Left lobe of liver (tissue), 2 donors: ENCODE data around the gene HMGCL. TPM values are rescaled to one million over a fixed set of nuclear protein-coding genes. Genes with fewer than 3 reads are reported as not detected.
"Not testable (repeated sequence)": the region's sequence is repeated elsewhere in the genome, so short reads cannot be mapped to it uniquely, and the experiment has no call there.

Experiments
- ATAC-seq: fragments of 200-7000 bp; cut with Tn5 transposase; one replicate; pipeline ENCODE4 v1.9.1; 2020; ENCODE audit warnings: mild to moderate bottlenecking, moderate library complexity
- DNase-seq: peaks from one replicate; pipeline ENCODE4 v3.0.0-alpha.2; 2020; ENCODE audit warnings: low spot score
- total RNA-seq: library from RNA; stranded (reverse); gene quantifications from one replicate; pipeline ENCODE4 v1.2.1, GENCODE V29; 2021
- donor health status: DM: no; HTN: no; CAD: no; lungs with moderate emphysema.
- donor health status: DM: no; HTN: yes; CAD: no.

HMGCL gene
- total RNA-seq, 1 donor from 2014 or later: 170 TPM

DNA sequence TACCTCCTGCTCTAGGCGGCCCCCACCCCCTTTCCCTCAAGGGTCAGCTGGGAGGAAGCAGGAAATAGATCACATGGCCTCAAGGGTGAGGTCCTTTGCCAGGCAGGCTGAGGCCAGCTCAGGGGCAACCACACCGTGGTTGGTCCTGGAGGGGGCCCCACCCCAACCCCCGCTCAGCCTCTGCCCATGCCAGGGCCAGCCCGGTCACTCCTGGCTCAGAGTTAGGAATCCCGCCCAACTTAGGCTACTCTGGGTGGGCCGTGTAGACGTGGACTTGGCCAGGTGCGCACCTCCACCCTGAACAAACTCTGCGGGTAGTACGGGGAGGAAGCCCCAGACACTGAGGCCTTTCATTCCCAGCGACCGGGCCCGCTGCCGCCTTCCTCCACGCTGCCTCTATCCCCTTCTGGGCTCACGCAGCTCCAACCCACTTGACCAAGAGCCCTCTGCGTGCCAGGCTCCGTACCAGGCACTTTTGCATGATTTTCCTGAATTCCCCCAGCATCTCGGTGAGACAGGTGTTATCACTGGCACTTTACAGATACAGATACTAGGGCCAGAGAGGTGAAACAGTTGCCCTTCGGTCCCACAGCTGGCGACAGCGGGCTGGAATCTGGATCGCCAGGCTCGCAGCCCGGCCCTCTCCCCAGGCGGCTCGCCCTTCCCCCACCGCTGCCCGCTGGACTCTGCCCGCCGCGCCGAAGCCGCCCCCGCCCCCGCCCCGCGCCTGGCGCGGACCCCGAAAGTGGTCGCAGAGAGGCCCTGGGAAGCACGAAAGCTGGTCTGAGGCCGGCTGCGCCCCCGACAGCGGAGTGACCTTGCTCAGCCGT, 25.4 kb downstream of the HMGCL start:
- DNase-seq: peak; percentile 90
- peak; percentile 73 for ATAC-seq

- ATAC-seq (no peak), DNase-seq (no peak)
Observed at GRCh38 chr1:23799255-23799569, 26.0 kb downstream of the HMGCL start.

DNA sequence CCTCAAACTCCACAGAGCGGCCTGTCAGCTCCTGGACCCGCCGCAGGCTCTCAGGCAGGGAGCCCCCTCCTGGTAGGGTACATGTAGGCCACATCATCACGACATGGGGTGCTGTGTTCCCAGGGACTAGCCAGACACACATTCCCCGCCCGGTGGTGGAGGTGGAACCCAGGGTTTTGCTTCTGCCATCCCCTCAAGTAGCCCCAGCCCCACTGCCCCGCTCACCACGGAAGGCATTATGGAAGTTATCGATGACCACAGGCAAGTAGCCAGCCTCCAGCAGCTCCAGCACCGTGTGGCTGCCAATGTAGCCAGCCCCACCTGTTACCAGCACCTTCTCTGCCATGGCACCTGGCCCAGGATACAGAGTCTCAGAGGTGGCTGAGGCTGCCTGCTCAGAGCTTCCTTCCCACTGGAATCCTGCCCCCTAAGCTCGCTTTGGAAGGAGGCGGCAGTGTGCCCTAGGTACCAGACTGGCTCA, 26.5 kb downstream of the HMGCL start:
- DNase-seq (no peak), ATAC-seq (no peak)

GRCh38 chr1:23797478-23798448, 27.5 kb downstream of the HMGCL start:
- ATAC-seq: no peak
- no peak for DNase-seq

GRCh38 chr1:23796466-23797271, 28.6 kb downstream of the HMGCL start:
- ATAC-seq: no peak
- no peak for DNase-seq

- no peak for ATAC-seq
- DNase-seq: no peak
Observed at GRCh38 chr1:23795676-23796465, 29.4 kb downstream of the HMGCL start.

DNA sequence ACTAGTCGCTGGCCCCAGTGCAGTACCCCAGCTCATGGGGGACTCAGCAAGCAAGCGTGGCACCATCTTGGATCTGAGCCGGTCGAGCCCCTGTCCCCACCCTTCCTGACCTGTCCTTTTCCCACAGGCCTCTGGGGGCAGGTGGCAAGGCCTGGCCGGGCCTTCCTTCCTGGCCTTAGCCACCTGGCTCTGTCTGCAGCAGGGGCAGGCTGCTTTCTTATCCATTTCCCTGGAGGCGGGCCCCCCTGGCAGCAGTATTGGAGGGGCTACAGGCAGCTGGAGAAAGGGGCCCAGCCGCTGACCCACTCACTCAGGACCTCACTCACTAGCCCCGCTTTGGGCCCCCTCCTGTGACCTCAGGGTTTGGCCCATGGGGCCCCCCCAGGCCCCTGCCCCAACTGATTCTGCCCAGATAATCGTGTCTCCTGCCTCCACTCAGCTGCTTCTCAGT, 30.5 kb downstream of the HMGCL start:
- not testable (repeated sequence) for DNase-seq, ATAC-seq

DNA sequence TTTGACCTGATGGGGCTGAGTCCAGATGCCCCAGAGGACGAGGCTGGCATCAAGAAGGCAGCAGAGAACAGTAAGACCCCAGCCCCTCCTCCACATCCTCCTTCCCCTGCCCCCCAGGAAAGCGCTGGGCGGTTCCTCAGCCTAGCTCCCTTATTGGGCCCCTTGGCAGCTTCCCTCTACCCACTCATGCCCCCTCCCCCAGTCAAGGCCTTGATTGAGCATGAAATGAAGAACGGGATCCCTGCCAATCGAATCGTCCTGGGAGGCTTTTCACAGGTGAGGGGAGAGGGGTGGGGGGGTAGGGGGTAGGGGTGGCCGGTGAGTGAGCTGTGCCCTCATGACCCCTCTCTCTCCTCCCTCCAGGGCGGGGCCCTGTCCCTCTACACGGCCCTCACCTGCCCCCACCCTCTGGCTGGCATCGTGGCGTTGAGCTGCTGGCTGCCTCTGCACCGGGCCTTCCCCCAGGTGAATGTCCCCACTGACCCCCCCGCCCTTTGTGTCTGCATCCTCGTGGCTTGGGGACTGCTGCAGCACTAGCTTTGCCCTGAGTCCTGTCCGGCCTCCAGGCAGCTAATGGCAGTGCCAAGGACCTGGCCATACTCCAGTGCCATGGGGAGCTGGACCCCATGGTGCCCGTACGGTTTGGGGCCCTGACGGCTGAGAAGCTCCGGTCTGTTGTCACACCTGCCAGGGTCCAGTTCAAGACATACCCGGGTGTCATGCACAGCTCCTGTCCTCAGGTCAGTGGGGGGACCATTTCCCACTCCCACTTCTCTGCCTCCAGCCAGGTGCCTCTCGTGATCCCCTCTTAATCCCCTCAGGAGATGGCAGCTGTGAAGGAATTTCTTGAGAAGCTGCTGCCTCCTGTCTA, 31.1 kb downstream of the HMGCL start:
- DNase-seq: peak; percentile 66
- peak; percentile 50 for ATAC-seq

GRCh38 chr1:23793018-23793781, 32.0 kb downstream of the HMGCL start:
- ATAC-seq (peak; percentile 58), DNase-seq (peak; percentile 80)

- DNase-seq: no peak
- no peak for ATAC-seq
Observed at GRCh38 chr1:23792151-23792945, 32.9 kb downstream of the HMGCL start.

- ATAC-seq (peak; percentile 3), DNase-seq (no peak)
Observed at GRCh38 chr1:23791516-23792047, 33.6 kb downstream of the HMGCL start.

- ATAC-seq (peak; percentile 83), DNase-seq (peak; percentile 94)
Observed at GRCh38 chr1:23790696-23791515, 34.3 kb downstream of the HMGCL start, which contains the start of gene LYPLA2. TSS of gene LYPLA2 (plus strand) at chr1:23791145. CDS start at chr1:23792683, 1,538 bp downstream.

DNA sequence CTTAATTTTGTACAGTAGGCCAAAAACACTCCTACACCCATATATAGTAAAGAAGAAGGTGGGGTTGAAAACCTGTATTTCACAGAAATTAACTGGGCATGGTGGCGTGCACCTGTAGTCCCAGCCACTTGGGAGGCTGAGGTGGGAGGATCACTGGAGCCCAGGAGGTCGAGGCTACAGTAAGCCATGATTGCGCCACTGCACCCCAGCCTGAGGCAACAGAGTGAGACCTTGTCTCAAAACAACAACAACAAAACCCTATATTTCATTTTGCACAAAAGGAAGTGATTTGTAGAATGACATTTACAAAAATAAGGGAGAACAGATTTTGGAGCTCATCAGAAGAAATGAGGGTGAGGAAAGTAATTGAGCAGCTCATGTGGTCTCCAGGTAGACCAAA, 36.5 kb downstream of the HMGCL start:
- ATAC-seq: no peak
- DNase-seq: no peak

DNA sequence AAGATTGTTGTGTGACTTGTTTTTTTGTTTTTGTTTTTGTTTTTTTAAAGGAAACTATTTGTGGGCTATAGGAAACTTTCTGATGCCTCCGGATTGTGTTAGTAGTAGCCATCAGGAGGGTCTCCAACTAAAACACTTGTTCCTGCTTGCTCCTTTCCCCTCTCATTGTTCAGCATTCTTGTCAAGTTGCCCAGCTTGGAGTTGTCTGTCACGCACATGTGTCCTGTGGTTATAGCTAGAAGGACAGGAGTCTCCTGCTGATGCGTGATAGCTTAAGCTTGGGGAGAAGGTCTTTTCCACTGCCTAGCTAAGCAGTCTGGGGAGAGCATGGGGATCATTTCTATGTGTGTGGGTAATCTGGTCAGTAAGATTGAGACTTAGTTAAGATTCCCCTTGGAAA, 37.5 kb downstream of the HMGCL start:
- DNase-seq: no peak
- ATAC-seq: no peak

DNA sequence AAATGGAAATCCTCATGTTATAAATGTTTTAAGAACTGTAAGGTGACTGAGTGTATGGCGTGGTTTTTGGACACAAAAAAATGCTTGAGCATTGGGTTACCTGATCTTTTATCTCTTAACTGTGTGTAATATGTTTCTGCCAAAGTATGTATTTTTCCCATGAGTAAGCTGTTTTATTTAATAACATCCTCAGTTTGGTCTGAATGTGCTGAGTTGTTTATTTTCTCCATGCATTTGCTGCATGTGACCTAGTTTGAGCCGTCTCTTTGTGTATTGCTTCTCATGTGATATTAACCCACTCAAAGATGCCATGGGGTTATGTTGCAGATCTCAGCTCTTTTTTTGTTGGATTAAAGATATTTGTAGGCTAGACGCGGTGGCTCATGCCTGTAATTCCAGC, 40.4 kb downstream of the HMGCL start:
- ATAC-seq (no peak), DNase-seq (no peak)

GRCh38 chr1:23783141-23783540, 42.1 kb downstream of the HMGCL start:
- DNase-seq, ATAC-seq: not testable (repeated sequence)
